Upper lobe of right lung (tissue), 1 donor: ENCODE data around the gene LGALS4. TPM values are rescaled to one million over a fixed set of nuclear protein-coding genes. Genes with fewer than 3 reads are reported as not detected.
A peak's percentile ranks its signal among the peaks of the same experiment; 100 is the strongest.
"Not testable (repeated sequence)": the region's sequence is repeated elsewhere in the genome, so short reads cannot be mapped to it uniquely, and the experiment has no call there.

Experiments
- ATAC-seq: fragments of 200-7000 bp; cut with Tn5 transposase; one replicate; pipeline ENCODE4 v1.9.1; 2020; ENCODE audit warnings: mild to moderate bottlenecking, moderate library complexity
- DNase-seq: peaks from one replicate; pipeline ENCODE4 v3.0.0-alpha.2; 2020
- H3K27ac ChIP-seq: fragments of 200-600 bp; one replicate; pipeline ENCODE4 v1.8.0; 2022
- H3K27me3 ChIP-seq: fragments of 200-600 bp; one replicate; pipeline ENCODE4 v1.8.0; 2022; ENCODE audit warnings: mild to moderate bottlenecking
- H3K36me3 ChIP-seq: fragments of 200-600 bp; one replicate; pipeline ENCODE4 v1.8.0; 2022
- H3K4me1 ChIP-seq: fragments of 200-600 bp; one replicate; pipeline ENCODE4 v1.8.0; 2022
- H3K4me3 ChIP-seq: fragments of 200-600 bp; one replicate; pipeline ENCODE4 v1.8.0; 2022; ENCODE audit warnings: mild to moderate bottlenecking
- H3K9me3 ChIP-seq: fragments of 200-600 bp; one replicate; pipeline ENCODE4 v1.8.0; 2022
- CTCF ChIP-seq: fragments of 200-600 bp; IDR thresholded peaks from one replicate; pipeline ENCODE4 v1.8.0; 2022; ENCODE audit warnings: antibody characterized with exemption
- intact Hi-C: fragments of 100-400 bp; cut with DNase I; formaldehyde crosslinking; loops from one replicate; pipeline ENCODE4 v1.11.0; 2022
- total RNA-seq: library from RNA; stranded (reverse); fragmentation: NEBNext Ultra II Directional; extraction: Animal tissue kit (Norgen Biotek cat#: 25700); gene quantifications from one replicate; pipeline ENCODE4 v1.2.1, GENCODE V29; 2021
- donor health status: DM: no; HTN: yes; CAD: no; lungs with severe emphysema.

Gene LGALS4
- total RNA-seq, 1 donor from 2014 or later: 3.7 TPM

- DNase-seq (no peak), ATAC-seq (peak; percentile 14)
- H3K27me3 ChIP-seq: no peaks in the 10 kb centered on the region
- no peak overlapping the region for H3K27ac ChIP-seq
- H3K4me3 ChIP-seq: no peak overlapping the region
- no peak for TF ChIP-seq CTCF
- peaks cover 3% of the 10 kb centered on the region for H3K4me1 ChIP-seq
- H3K9me3 ChIP-seq: no peaks in the 10 kb centered on the region
- no peaks in the 10 kb centered on the region for H3K36me3 ChIP-seq
- intact Hi-C loops: no loop called here
Measured at GRCh38 chr19:38803543-38803942, 9.2 kb downstream of the LGALS4 start.

- Histone ChIP-seq H3K27me3 (no peaks in the 10 kb centered on the region), H3K4me1 (no peaks in the 10 kb centered on the region), H3K4me3 (no peak overlapping the region), H3K9me3 (no peaks in the 10 kb centered on the region), H3K27ac (no peak overlapping the region), H3K36me3 (no peaks in the 10 kb centered on the region)
- intact Hi-C loops: no loop called here
- ATAC-seq: no peak
- no peak for DNase-seq
- no peak for TF ChIP-seq CTCF
Measured at GRCh38 chr19:38801359-38802095, 11.2 kb downstream of the LGALS4 start.

GRCh38 chr19:38800577-38801347, 12.0 kb downstream of the LGALS4 start:
- no peak overlapping the region for H3K4me3 ChIP-seq
- intact Hi-C loops: no loop called here
- DNase-seq (no peak), ATAC-seq (no peak)
- no peak overlapping the region for H3K27ac ChIP-seq
- H3K9me3 ChIP-seq: no peaks in the 10 kb centered on the region
- no peak for TF ChIP-seq CTCF
- no peaks in the 10 kb centered on the region for H3K27me3 ChIP-seq
- H3K4me1 ChIP-seq: no peaks in the 10 kb centered on the region
- no peaks in the 10 kb centered on the region for H3K36me3 ChIP-seq

- H3K4me1 ChIP-seq: no peaks in the 10 kb centered on the region
- no peak overlapping the region for H3K4me3 ChIP-seq
- DNase-seq (no peak), ATAC-seq (no peak)
- intact Hi-C loops: no loop called here
- no peaks in the 10 kb centered on the region for H3K9me3 ChIP-seq
- H3K27ac ChIP-seq: no peak overlapping the region
- no peaks in the 10 kb centered on the region for H3K27me3 ChIP-seq
- TF ChIP-seq CTCF: no peak
- no peaks in the 10 kb centered on the region for H3K36me3 ChIP-seq
Measured at GRCh38 chr19:38799104-38799503, 13.6 kb downstream of the LGALS4 start.

- H3K27me3 ChIP-seq, ATAC-seq, H3K4me1 ChIP-seq, intact Hi-C loops, H3K4me3 ChIP-seq, H3K9me3 ChIP-seq, H3K27ac ChIP-seq, H3K36me3 ChIP-seq, DNase-seq: not testable (repeated sequence)
Measured at GRCh38 chr19:38797781-38798180, 15.0 kb downstream of the LGALS4 start.

- TF ChIP-seq CTCF: no peak
- DNase-seq (no peak), ATAC-seq (no peak)
- intact Hi-C loops: no loop called here
- Histone ChIP-seq H3K9me3 (no peaks in the 10 kb centered on the region), H3K4me1 (peaks cover 13% of the 10 kb centered on the region), H3K36me3 (no peaks in the 10 kb centered on the region), H3K27ac (no peak overlapping the region), H3K27me3 (no peaks in the 10 kb centered on the region), H3K4me3 (no peak overlapping the region)
Measured at GRCh38 chr19:38796154-38796553, 16.6 kb downstream of the LGALS4 start.
